HEK293T (cell line): ENCODE results near the gene FGFRL1.

Experiments used
- ARNT ChIP-seq: fragments of 450-650 bp; IDR thresholded peaks from 2 replicates; pipeline ENCODE4 v1.6.1; 2017; ENCODE audit warnings: mild to moderate bottlenecking
- BHLHE40 ChIP-seq: fragments of 450-650 bp; IDR thresholded peaks from 2 replicates; pipeline ENCODE4 v1.6.1; 2016; ENCODE audit warnings: mild to moderate bottlenecking, moderate library complexity, borderline replicate concordance
- FOXA1 ChIP-seq: fragments of 450-650 bp; IDR thresholded peaks from 2 replicates; pipeline ENCODE4 v1.6.1; 2016; ENCODE audit warnings: mild to moderate bottlenecking
- FOXM1 ChIP-seq: fragments of 450-650 bp; IDR thresholded peaks from 2 replicates; pipeline ENCODE4 v1.6.1; 2017; ENCODE audit warnings: mild to moderate bottlenecking, borderline replicate concordance
- L3MBTL2 ChIP-seq: fragments of 450-650 bp; conservative IDR thresholded peaks from 2 replicates; pipeline ENCODE4 v1.6.1; 2016; ENCODE audit warnings: mild to moderate bottlenecking
- PKNOX1 ChIP-seq: fragments of 450-650 bp; IDR thresholded peaks from 2 replicates; pipeline ENCODE4 v1.6.1; 2016
- TARDBP ChIP-seq: fragments of 450-650 bp; IDR thresholded peaks from 2 replicates; pipeline ENCODE4 v1.6.1; 2016

- TF ChIP-seq ARNT (no peak), FOXM1 (no peak), FOXA1 (no peak), L3MBTL2 (peak; percentile 51; the same call in 1 of the 2 replicates), TARDBP (no peak), PKNOX1 (peak; percentile 80), BHLHE40 (no peak)
These were observed 918 bp upstream of the FGFRL1 start for GRCh38 chr4:1010395-1011021.
